Stimulated activated CD4-positive, alpha-beta T cell treated with anti-CD3 and anti-CD28 coated beads, Interleukin-15, amount 100 ng/mL, for 48 hours (primary cell): ENCODE results near the gene GFAP.

ENCODE experiments used
- DNase-seq, 2 donors: peaks; one replicate each; pipeline ENCODE4 v3.0.0-alpha.2; 2020; ENCODE audit warnings: low read depth in 2 of 2

The GFAP gene

DNA sequence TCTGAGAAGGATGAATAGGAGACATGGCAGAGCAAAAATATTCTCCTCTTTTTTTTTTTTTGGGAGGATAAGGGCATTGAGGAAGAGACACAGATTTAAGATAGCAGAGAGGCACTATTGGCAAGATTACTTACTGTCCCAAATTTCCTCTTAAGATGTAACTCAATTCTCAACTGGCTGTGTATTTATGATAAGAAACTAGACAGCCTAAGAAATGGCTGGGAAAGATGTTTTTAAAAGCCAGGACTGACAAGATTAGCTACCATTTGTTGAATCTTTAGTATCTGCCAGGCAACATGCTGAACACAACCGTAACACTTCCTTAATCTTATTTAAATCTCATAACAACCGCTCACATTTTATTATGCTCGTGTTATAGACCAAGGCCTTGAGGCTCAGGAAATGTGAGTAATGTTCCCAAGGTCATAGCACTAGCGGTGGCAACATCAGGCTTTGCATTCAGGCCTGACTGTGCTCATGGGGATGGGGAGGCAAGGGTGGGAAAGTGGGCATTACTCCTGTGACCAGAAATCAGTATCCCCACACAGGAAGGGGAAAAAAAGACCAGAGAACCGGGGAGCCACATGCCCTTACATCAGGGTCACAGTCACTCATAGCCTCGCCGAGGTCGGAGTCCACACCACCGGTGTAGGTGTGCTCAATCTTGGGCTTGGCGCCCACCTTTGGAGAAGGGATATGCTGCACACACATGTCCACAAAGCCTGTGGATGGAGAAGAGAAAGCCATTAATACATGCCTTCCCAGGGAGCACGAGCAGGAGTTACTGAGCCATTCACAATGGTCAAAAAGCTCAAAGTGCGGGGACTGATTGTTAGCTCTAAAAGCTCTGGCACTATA is 52.0 kb downstream of the GFAP start:
- DNase-seq, result no peak

DNA sequence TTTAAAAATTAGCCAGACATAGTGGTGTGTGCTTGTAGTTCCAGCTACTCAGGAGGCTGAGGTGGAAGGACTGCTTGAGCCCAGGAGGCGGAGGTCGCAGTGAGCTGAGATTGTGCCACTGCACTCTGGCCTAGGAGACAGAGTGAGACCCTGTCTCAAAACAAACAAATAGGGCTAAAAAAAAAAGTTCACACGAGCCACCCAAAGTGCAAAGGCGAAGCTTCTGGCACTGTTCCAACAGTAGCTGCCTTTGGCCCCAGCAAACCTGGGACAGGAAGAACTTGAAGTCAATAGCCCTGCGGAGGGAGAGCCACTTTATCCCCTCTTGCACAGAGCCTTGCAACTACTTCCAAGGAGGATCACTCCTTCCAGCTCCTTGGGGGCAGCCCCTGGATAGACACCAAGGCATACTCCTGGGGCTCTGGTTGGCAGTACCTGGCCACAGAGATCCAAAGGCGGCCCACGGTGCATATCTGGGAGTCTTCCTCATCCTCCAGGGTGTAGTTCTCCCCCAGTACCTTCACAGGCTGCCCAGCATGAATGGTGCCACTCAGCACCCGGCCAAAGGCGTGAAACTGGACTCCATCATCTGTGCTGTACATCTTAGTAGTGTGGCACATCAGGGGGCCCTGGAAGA is 52.9 kb downstream of the GFAP start:
- DNase-seq, result no peak

DNA sequence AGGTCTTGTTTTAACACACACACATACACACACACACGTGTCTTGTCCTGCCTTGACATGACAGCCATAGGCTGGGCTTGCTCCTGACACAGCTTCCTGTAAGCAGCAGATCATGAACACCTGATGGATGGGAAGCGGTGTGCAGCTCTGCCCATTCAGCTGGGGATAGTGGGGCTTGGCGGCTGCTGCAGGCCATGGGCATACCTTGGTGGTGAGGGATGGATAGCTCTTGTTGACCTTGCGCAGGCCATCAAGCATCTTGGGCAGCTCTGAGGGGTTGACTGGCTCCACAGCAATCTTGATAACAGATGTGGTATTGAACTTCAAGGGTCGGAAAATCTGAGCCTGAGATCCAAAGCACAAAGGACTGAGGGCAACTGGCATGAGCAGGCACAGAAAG is 55.6 kb downstream of the GFAP start:
- no peak for DNase-seq

DNA sequence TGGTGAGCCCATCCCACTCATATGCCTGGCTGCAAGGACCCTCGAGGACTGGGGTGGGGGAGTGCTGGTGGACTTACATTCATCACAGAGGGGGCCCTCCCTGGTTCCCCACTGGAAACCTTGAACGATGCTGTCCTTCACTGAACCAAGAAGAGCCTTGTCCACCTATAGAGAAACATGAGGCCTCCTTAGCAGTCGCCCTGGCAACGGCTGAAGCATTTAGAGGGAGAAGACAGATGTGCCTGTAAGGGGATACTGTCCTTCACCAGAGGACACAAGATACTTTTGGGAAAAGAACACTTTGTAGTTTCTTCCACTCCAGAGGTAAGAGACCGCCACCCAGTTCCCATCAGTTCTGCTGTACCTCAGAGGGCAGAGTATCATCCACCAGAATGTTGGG is 61.1 kb downstream of the GFAP start:
- DNase-seq, result no peak
